ENCODE data around the gene EXD3.
"Not testable (repeated sequence)": the region's sequence is repeated elsewhere in the genome, so short reads cannot be mapped to it uniquely, and the experiment has no call there.

Gene EXD3

GRCh38 chr9:137265496-137266161 lies 157.3 kb downstream of the EXD3 start:
- no peak for DNase-seq

GRCh38 chr9:137264067-137264466 lies 158.9 kb downstream of the EXD3 start:
- DNase-seq = no peak

DNA sequence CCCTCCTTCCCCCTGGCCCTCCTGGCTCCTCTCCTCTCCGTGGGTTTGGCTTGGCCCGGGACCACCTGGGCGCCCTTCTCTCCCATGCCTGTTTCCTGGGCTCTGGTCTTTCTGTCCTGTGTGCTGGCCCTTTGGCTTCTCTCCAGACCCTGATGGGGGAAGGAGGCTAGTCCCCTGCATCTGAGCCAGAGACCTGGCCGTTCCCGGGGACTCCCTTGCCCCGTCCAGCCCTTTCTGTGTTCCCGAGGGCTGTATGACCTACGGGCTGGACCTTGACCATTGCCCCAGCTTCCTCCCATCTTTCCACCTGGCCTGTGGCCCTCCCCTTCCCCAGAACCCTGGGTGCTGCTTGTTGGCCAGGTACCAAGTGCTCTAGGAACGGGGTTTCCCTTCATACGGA lies 159.5 kb downstream of the EXD3 start:
- no peak for DNase-seq

DNA sequence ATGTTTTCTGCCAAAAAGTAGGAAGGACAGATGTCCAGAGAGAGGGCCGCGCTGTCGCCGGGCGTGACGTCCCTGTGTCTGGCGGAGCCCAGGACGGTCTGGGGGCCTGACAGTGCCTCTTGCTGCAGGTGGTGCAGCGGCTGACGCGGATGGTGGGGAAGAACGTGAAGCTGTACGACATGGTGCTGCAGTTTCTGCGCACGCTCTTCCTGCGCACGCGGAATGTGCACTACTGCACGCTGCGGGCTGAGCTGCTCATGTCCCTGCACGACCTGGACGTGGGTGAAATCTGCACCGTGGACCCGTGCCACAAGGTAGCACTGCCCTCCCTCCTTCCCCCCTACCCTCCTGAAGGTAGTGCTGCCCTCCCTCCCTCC lies 160.1 kb downstream of the EXD3 start:
- no peak for DNase-seq

DNA sequence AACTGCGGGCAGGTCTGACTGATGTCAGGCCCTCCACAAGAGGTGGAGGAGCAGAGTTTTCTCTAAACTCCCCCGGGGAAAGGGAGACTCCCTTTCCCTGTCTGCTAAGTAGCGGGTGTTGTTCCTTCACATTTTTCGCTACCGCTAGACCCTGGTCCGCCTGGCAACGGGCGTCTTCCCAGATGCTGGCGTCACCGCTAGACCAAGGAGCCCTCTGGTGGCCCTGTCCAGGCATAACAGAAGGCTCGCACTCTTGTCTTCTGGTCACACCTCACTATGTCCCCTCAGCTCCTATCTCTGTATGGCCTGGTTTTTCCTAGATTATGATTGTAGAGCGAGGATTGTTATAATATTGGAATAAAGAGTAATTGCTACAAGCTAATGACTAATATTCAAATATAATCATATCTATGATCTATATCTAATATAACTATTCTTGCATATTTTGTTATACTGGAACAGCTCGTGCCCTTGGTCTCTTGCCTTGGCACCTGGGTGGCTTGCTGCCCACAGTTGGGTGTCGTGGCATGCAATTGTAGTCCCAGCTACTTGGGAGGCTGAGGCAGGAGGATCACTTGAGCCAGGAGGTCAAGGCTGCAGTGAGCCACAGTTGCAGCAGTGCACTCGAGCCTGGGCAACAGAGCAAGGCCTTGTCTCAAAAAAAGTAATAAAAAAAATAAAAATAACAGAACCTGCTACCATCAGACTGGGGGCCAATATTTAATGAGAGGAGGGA lies 160.6 kb downstream of the EXD3 start:
- not testable (repeated sequence) for DNase-seq

All from stimulated activated naive CD4-positive, alpha-beta T cell treated with Interleukin-2 at 50 U/mL for 16 hours (primary cell).